Omental fat pad (tissue), 4 donors: ENCODE results near the gene CCDC178. TPM values are rescaled to one million over a fixed set of nuclear protein-coding genes. Genes with fewer than 3 reads are reported as not detected.
"Not testable (repeated sequence)": the region's sequence is repeated elsewhere in the genome, so short reads cannot be mapped to it uniquely, and the experiment has no call there.

Experiments used
- ATAC-seq: fragments of 150-250 bp; one replicate; pipeline ENCODE4 v1.9.1; 2016; ENCODE audit warnings: mild to moderate bottlenecking, moderate library complexity; ENCODE audit not compliant: low FRiP score
- DNase-seq: peaks from one replicate; pipeline ENCODE4 v3.0.0-alpha.2; 2019; ENCODE audit warnings: low spot score
- CTCF ChIP-seq, 3 donors: fragments of 450-650 bp; IDR thresholded peaks; one replicate each; pipeline ENCODE4 v1.5.1; 2016 to 2017; ENCODE audit warnings: antibody characterized with exemption in 3 of 3, mild to moderate bottlenecking in 3 of 3, moderate library complexity in 2 of 3
- total RNA-seq, 4 donors: library from RNA; depleted of rRNA; stranded (reverse); fragments of >200 nt; gene quantifications; one replicate each; pipeline ENCODE4 v1.1.0, GENCODE V29; 2016

CCDC178 gene
- total RNA-seq, 4 donors from 2014 or later, result 2.6 to 10.6 (median 3.5) TPM

GRCh38 chr18:32966141-32966540 is 474.4 kb downstream of the CCDC178 start:
- no peak for DNase-seq
- ATAC-seq, result no peak
- no peak for TF ChIP-seq CTCF (IDR thresholded peaks at IDR 0.05)

- TF ChIP-seq CTCF (IDR thresholded peaks at IDR 0.05), result no peak
- DNase-seq (no peak), ATAC-seq (no peak)
Measured at GRCh38 chr18:32961538-32961937, 479.0 kb downstream of the CCDC178 start.

- no peak for ATAC-seq
- TF ChIP-seq CTCF (IDR thresholded peaks at IDR 0.05), result no peak
- no peak for DNase-seq
Measured at GRCh38 chr18:32958746-32959145, 481.8 kb downstream of the CCDC178 start.

GRCh38 chr18:32956591-32957315 is 483.8 kb downstream of the CCDC178 start:
- no peak for ATAC-seq
- TF ChIP-seq CTCF (IDR thresholded peaks at IDR 0.05), result no peak
- DNase-seq, result no peak

- DNase-seq, ATAC-seq: not testable (repeated sequence)
Measured at GRCh38 chr18:32952318-32952717, 488.2 kb downstream of the CCDC178 start.

- no peak for DNase-seq
- TF ChIP-seq CTCF (IDR thresholded peaks at IDR 0.05), result no peak
- ATAC-seq, result no peak
Measured at GRCh38 chr18:32937597-32937996, 502.9 kb downstream of the CCDC178 start.

GRCh38 chr18:32937066-32937465 is 503.5 kb downstream of the CCDC178 start:
- DNase-seq (no peak), ATAC-seq (no peak)
- no peak for TF ChIP-seq CTCF (IDR thresholded peaks at IDR 0.05)
